Tibial nerve (tissue), 4 donors: ENCODE data around the gene RNF166.

Experiments used
- EP300 ChIP-seq, 2 donors: sonication (generic); formaldehyde crosslinking; IDR thresholded peaks; one replicate each; pipeline ENCODE4 v1.6.1; 2017; ENCODE audit warnings: antibody characterized with exemption in 2 of 2, mild to moderate bottlenecking in 1 of 2
- POLR2A ChIP-seq, 2 donors: fragments of 450-650 bp; IDR thresholded peaks; one replicate each; pipeline ENCODE4 v1.6.1; 2017; ENCODE audit warnings: antibody characterized with exemption in 2 of 2, mild to moderate bottlenecking in 2 of 2, moderate library complexity in 2 of 2
- TF ChIP-seq, protein P1 (sequence below), 5 experiments: fragments of 200-600 bp in 3 of 5; fragments of 450-650 bp in 2 of 5; sonication (generic) in 3 of 5; IDR thresholded peaks; one replicate each; pipeline ENCODE4 v1.5.1; 2016 to 2019; ENCODE audit warnings: antibody characterized with exemption in 5 of 5, mild to moderate bottlenecking in 3 of 5, moderate library complexity in 2 of 5

DNA sequence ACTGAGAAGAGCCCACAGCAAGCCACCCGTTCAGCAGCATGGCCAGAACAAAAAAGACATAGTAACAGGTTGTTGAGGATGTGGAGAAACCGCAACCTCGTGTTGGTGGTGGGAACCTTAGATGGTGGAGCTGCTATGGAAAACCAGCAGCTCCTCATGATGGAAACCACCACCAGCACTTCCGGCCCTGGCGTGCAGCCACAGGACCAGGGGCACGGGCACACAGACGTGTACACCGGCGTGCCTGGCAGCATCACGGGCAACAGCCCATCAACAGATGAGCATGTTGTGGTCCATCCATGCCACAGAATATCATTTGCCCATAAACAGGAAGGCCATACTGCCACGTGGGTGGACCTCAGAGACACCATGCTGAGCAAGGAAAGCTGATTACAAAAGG lies 12.0 kb upstream of the RNF166 start:
- TF ChIP-seq, protein P1, sequence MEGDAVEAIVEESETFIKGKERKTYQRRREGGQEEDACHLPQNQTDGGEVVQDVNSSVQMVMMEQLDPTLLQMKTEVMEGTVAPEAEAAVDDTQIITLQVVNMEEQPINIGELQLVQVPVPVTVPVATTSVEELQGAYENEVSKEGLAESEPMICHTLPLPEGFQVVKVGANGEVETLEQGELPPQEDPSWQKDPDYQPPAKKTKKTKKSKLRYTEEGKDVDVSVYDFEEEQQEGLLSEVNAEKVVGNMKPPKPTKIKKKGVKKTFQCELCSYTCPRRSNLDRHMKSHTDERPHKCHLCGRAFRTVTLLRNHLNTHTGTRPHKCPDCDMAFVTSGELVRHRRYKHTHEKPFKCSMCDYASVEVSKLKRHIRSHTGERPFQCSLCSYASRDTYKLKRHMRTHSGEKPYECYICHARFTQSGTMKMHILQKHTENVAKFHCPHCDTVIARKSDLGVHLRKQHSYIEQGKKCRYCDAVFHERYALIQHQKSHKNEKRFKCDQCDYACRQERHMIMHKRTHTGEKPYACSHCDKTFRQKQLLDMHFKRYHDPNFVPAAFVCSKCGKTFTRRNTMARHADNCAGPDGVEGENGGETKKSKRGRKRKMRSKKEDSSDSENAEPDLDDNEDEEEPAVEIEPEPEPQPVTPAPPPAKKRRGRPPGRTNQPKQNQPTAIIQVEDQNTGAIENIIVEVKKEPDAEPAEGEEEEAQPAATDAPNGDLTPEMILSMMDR (IDR thresholded peaks at IDR 0.05) = no peak
- TF ChIP-seq POLR2A (IDR thresholded peaks at IDR 0.05) (no peak), EP300 (IDR thresholded peaks at IDR 0.05) (no peak)
